CD4-positive, alpha-beta T cell treated with Interferon alpha-2 for 1 hour (primary cell): ENCODE measurements around the gene PRODH2.
"Not testable (repeated sequence)": the region's sequence is repeated elsewhere in the genome, so short reads cannot be mapped to it uniquely, and the experiment has no call there.

Experiments used
- DNase-seq, 2 donors: peaks; one replicate each; pipeline ENCODE4 v3.0.0-alpha.2; 2020 to 2022

The PRODH2 gene

GRCh38 chr19:35796645-35797542 lies 15.8 kb downstream of the PRODH2 start:
- DNase-seq: no peak

DNA sequence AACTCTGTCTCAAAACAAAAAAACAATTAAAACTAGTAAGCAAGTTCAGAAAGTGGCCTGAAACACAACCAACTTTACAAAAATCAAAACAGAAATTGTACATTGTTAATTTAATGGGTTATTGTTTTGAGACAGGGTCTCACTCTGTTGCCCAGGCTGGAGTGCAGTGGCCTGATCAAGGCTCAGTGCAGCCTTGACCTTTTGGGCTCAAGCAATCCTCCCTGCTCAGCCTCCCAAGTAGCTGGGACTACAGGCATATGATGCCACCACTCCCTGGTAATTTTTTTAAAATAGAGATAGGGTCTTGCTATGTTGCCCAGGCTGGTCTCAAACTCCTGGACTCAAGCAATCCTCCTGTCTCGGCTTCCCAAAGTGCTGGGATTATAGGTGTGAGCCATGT lies 17.1 kb downstream of the PRODH2 start:
- not testable (repeated sequence) for DNase-seq

DNA sequence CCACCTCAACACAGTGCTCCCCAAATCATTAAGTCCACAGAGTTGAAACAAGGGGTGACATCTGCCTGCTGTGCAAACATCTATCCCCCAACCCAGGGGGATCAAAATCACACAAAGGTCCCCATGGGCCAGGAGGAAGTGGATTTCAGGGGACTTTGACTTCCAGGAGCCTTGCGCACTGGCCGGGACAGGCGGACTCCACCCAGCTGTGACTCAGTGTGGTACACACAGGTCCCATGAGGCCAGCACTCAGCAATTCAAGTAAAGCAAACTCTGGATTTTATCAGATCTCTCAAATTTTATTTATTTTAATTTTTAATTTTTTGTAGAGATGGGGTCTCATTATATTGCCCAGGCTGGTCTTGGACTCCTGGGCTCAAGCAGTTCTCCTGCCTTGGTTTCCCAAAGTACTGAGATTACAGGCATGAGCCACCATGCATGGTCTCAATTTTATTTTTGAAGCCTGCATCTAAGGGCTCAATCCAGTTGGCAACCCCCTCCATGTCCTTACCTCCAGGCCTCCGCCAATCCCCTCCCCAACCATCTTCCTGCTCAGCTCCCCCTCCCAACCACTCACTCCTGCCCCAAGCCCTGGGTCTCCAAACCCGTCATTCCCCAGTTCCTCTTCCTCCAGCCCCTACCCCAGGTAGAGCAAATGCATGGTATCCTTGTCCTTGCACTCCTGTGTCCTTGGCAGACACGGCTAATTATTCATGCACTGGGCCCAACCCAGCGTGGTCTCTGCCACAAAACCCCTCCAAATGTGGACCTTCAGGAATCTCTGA lies 19.1 kb downstream of the PRODH2 start:
- DNase-seq: no peak

- no peak for DNase-seq
Observed at GRCh38 chr19:35792888-35793287, 19.8 kb downstream of the PRODH2 start.

DNA sequence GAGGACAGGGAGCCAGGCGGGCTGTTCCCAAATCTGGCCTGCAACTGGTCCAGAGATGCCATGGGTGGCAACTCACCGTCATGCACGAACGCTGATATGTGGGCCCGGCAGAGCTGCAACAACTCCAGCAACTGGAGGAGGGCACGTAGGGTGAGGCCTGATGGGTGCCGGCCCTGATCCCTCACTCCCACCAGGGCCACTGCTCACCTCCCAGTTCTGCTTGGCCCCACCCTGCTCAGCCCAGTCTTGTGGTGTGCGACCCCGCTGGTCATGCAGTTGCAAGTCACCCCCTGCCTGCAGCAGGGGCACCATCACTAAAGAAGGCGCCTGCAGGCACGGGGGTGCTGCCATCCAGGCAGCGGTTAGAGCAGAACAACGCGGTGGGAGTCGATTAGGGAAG lies 20.3 kb downstream of the PRODH2 start:
- DNase-seq: no peak

- DNase-seq: no peak
Observed at GRCh38 chr19:35791814-35792279, 20.8 kb downstream of the PRODH2 start.

- DNase-seq: no peak
Observed at GRCh38 chr19:35790981-35791813, 21.4 kb downstream of the PRODH2 start.

GRCh38 chr19:35789978-35790944 lies 22.4 kb downstream of the PRODH2 start:
- DNase-seq: no peak

GRCh38 chr19:35789195-35789977 lies 23.3 kb downstream of the PRODH2 start:
- DNase-seq: no peak

GRCh38 chr19:35788205-35788960 lies 24.3 kb downstream of the PRODH2 start:
- no peak for DNase-seq

- no peak for DNase-seq
Observed at GRCh38 chr19:35787227-35787799, 25.3 kb downstream of the PRODH2 start.

GRCh38 chr19:35786299-35787160 lies 26.1 kb downstream of the PRODH2 start:
- DNase-seq: no peak

DNA sequence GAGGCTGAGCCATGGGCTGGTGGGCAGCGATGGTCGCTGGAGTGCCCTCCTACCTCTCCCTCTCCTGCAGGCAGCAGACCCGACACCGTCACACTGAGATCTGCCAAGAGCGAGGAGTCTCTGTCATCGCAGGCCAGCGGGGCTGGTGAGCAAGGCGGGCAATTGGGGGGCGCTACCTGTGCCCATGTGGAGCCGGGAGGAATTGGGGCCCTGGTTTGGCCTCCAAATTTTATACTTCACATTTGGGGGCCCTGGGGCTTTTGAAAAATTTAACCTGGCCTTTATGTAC lies 27.4 kb downstream of the PRODH2 start:
- DNase-seq: no peak

- DNase-seq: no peak
Observed at GRCh38 chr19:35784503-35785338, 27.9 kb downstream of the PRODH2 start.

DNA sequence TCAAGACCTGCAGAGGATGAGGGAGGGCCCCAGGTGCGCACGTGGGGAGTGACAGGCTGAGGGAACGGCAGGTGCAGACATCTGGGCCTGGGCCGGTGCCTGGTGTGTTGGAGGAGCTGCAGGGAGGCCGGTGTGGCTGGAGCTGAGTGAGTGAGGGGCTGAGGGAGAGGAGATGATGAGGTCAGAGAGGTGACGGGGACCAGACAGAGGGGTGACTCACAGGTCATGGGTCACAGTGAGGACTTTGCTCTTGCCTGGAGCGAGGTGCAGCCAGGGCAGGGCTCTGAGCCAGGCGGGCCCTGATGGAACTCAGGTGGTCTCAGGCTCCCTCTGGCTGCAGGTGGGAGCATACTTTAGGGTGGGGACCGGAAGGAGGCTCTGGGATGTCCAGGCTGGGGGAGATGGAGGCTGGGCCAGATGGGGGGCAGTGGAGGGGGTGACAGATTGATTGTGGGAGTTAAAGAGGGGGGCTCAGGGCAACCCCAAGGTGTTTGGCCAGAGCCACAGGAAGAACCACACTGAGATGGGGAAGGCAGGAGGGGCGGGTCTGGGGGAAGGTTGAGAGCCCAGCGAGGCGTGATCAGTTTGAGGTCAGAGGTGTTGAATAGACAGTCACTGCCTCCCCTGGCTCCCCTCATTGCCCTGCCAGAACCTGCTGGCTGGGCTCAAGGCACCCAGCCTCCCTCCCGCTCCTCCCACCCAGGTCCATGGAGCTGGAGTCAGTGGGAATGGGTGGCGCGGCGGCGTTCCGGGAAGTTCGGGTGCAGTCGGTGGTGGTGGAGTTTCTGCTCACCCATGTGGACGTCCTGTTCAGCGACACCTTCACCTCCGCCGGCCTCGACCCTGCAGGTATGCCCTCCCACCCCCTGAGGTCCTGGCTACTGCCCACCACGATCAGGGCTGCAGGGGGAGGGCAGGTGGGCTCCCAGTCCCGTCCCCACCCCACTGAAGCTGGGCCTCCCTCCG lies 28.9 kb downstream of the PRODH2 start:
- DNase-seq: no peak

GRCh38 chr19:35782589-35782988 lies 30.1 kb downstream of the PRODH2 start:
- no peak for DNase-seq

DNA sequence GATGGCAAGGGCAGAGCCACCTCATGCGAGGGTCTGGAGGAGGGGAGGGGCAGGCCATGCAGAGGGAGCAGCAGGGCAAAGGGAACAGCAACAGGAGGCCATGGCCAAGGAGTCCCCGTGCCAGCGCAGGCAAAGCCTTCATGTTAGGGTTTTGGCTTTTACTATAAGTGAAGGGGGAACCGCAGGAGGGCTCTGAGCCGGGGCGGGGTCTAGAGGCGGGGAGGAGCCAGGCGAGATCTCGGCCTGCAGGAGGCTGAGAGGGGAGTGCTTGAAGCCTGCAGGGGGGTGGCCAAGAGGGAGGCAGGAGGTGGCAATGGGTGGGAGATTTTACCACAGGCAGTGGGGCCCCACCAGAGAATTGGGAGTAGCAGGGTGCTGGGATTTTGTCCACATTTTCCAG lies 31.0 kb downstream of the PRODH2 start:
- no peak for DNase-seq
